ENCODE measurements around the gene HMGA1.

GRCh38 chr6:34194772-34195171, 41.9 kb upstream of the HMGA1 start:
- TF ChIP-seq EP300 (IDR thresholded peaks at IDR 0.05; ENCODE audit: low read depth) = no peak
- TF ChIP-seq CTCF (IDR thresholded peaks at IDR 0.05) = no peak
- no peak for TF ChIP-seq POLR2A (IDR thresholded peaks at IDR 0.05)
